ENCODE data around the gene ZC3H13. TPM values are rescaled to one million over a fixed set of nuclear protein-coding genes. Genes with fewer than 3 reads are reported as not detected.

Gene ZC3H13
- total and polyA plus RNA-seq, 2 of the 8 experiments (the other 6 are each of a cell fraction or from before 2014, with no cell fraction given) = 5.1 to 57.8 TPM

DNA sequence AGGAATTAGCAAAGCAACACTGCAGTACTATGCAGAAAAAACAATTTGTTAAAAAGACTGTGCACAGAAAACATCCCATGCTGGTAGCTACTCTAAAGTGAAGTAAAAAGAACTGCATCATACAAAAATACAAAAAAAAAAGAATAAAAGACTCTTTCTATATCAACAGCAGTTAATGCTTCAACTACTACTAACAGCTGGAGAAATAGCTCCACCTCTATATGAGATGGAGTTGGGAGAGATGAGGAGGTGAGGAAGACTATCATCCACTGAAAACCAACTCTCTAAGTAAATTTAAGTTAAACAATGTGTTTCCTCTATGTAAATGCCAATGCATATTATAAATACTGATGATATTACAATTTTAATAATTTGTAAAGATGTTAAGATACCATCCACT, 1.8 kb downstream of the ZC3H13 start:
- Histone ChIP-seq H3K56ac (replicated peaks; ENCODE audit: insufficient read length, low read depth, low read length) (no peak overlapping the region), H2BK15ac (ENCODE audit: low read length) (no peak overlapping the region), H2AK5ac (ENCODE audit: low read depth, low read length) (no peak overlapping the region), H3K4me3 (ENCODE audit: extremely low read depth in 1 of 4, insufficient read depth in 2 of 4, low read depth in 3 of 4, low read length in 4 of 4) (peak overlapping the region in 2 of 4 experiments; percentile 25 to 99; a peak in 2 of 8 replicates), H4K8ac (ENCODE audit: extremely low read depth, insufficient read depth, low read length) (no peak overlapping the region), H2BK5ac (ENCODE audit: low read depth, low read length) (no peak overlapping the region), H4K20me1 (replicated peaks in 1 of 2; ENCODE audit: control insufficient read depth in 1 of 2, insufficient read depth in 2 of 2, low read length in 2 of 2) (peaks cover 4% of the 10 kb centered on the region in 2 experiments), H3K9me3 (ENCODE audit: insufficient read depth in 2 of 2, low read depth in 1 of 2, low read length in 1 of 2) (no peaks in the 10 kb centered on the region), H3K4me2 (ENCODE audit: insufficient read depth in 1 of 2, low read depth in 2 of 2, low read length in 2 of 2) (peak overlapping the region in 1 of 2 experiments; percentile 74; a peak in 2 of 4 replicates), H3K23ac (ENCODE audit: insufficient read length) (no peak overlapping the region), H3K23me2 (ENCODE audit: low read depth, low read length) (peaks cover 8% of the 10 kb centered on the region), H3K27me3 (replicated peaks in 1 of 4; ENCODE audit: control insufficient read depth in 3 of 4, extremely low read depth in 1 of 4, insufficient read depth in 3 of 4, low read length in 3 of 4) (no peaks in the 10 kb centered on the region), H4K91ac (replicated peaks; ENCODE audit: insufficient read length, low read length) (no peak overlapping the region), H3K79me2 (ENCODE audit: control insufficient read depth in 1 of 2, insufficient read depth in 2 of 2, low read length in 2 of 2) (peaks cover 18 to 60% of the 10 kb centered on the region in 2 experiments), H3K36me3 (ENCODE audit: control insufficient read depth in 2 of 4, insufficient read depth in 4 of 4, low read length in 3 of 4) (no peaks in the 10 kb centered on the region), H2BK120ac (replicated peaks; ENCODE audit: low read depth, low read length) (no peak overlapping the region), H3K4me1 (replicated peaks in 1 of 4; ENCODE audit: control insufficient read depth in 3 of 4, insufficient read depth in 4 of 4, low read length in 3 of 4) (peaks cover 0 to 2% (median 0%) of the 10 kb centered on the region in 4 experiments; a peak in 1 of 7 replicates), H3K79me1 (ENCODE audit: low read depth, low read length) (no peaks in the 10 kb centered on the region), H3K14ac (ENCODE audit: insufficient read length) (no peak overlapping the region), H3K4ac (replicated peaks; ENCODE audit: insufficient read length, low read depth, low read length) (no peak overlapping the region), H3K27ac (ENCODE audit: low read depth, low read length) (no peak overlapping the region), H4K5ac (ENCODE audit: insufficient read length, low read depth, low read length) (no peak overlapping the region), H2BK20ac (ENCODE audit: low read length) (no peak overlapping the region), H2AFZ (ENCODE audit: low read length) (no peak overlapping the region), H3K9ac (replicated peaks in 1 of 4; ENCODE audit: extremely low read depth in 1 of 4, low read depth in 3 of 4, low read length in 3 of 4) (no peak overlapping the region), H2BK12ac (ENCODE audit: low read depth, low read length) (no peak overlapping the region), H3K18ac (ENCODE audit: extremely low read depth, low read length) (no peak overlapping the region)
- ChIA-PET CTCF (ENCODE audit: partially characterized antibody) (no interaction called here), POLR2A (ENCODE audit: partially characterized antibody) (no interaction called here)
- DNase-seq (ENCODE audit: low read depth in 1 of 2, low spot score in 2 of 2) (no peak), FAIRE-seq (no peak)
- TF ChIP-seq HDAC2 (IDR thresholded peaks at IDR 0.05; ENCODE audit: borderline replicate concordance in 1 of 2, low read depth in 2 of 2, low read length in 2 of 2) (no peak), KDM4A (IDR thresholded peaks at IDR 0.05; ENCODE audit: low read depth, low read length, severe bottlenecking) (no peak), RXRA (IDR thresholded peaks at IDR 0.05; ENCODE audit: insufficient read depth, low read depth, low read length) (no peak)

Data from H1 (cell line).